ENCODE measurements around the gene YPEL2.

DNA sequence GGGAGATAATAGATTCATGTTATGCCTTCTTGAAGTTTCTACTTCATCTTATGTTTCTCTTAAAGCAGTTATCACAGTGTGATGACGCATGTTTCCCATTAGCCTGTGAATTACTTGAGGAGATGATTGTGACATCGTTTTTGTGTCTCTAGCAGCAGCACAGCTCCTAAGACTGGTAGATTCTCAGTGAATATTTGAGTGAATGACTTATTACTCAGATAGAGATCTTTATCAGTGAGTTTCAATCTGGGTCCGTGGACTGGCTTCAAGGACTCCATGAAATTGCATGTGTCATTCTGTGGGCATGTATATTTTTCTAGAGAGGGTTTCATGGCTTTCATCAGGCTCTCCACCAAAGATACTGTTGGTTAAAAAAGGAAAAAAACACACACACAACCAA is 29.9 kb downstream of the YPEL2 start:
- no peak for TF ChIP-seq ZNF473 (tag by site-specific recombination; IDR thresholded peaks at IDR 0.05)
- TF ChIP-seq, protein P1, sequence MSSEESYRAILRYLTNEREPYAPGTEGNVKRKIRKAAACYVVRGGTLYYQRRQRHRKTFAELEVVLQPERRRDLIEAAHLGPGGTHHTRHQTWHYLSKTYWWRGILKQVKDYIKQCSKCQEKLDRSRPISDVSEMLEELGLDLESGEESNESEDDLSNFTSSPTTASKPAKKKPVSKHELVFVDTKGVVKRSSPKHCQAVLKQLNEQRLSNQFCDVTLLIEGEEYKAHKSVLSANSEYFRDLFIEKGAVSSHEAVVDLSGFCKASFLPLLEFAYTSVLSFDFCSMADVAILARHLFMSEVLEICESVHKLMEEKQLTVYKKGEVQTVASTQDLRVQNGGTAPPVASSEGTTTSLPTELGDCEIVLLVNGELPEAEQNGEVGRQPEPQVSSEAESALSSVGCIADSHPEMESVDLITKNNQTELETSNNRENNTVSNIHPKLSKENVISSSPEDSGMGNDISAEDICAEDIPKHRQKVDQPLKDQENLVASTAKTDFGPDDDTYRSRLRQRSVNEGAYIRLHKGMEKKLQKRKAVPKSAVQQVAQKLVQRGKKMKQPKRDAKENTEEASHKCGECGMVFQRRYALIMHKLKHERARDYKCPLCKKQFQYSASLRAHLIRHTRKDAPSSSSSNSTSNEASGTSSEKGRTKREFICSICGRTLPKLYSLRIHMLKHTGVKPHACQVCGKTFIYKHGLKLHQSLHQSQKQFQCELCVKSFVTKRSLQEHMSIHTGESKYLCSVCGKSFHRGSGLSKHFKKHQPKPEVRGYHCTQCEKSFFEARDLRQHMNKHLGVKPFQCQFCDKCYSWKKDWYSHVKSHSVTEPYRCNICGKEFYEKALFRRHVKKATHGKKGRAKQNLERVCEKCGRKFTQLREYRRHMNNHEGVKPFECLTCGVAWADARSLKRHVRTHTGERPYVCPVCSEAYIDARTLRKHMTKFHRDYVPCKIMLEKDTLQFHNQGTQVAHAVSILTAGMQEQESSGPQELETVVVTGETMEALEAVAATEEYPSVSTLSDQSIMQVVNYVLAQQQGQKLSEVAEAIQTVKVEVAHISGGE (tag by site-specific recombination; conservative IDR thresholded peaks at IDR 0.05; ENCODE audit: low read depth): no peak
- TF ChIP-seq, protein P2, sequence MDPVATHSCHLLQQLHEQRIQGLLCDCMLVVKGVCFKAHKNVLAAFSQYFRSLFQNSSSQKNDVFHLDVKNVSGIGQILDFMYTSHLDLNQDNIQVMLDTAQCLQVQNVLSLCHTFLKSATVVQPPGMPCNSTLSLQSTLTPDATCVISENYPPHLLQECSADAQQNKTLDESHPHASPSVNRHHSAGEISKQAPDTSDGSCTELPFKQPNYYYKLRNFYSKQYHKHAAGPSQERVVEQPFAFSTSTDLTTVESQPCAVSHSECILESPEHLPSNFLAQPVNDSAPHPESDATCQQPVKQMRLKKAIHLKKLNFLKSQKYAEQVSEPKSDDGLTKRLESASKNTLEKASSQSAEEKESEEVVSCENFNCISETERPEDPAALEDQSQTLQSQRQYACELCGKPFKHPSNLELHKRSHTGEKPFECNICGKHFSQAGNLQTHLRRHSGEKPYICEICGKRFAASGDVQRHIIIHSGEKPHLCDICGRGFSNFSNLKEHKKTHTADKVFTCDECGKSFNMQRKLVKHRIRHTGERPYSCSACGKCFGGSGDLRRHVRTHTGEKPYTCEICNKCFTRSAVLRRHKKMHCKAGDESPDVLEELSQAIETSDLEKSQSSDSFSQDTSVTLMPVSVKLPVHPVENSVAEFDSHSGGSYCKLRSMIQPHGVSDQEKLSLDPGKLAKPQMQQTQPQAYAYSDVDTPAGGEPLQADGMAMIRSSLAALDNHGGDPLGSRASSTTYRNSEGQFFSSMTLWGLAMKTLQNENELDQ (tag by site-specific recombination; IDR thresholded peaks at IDR 0.05; ENCODE audit: low read depth): no peak
- TF ChIP-seq HOXC10 (CRISPR knock-in tag; IDR thresholded peaks at IDR 0.05): no peak
- TF ChIP-seq, protein P3, sequence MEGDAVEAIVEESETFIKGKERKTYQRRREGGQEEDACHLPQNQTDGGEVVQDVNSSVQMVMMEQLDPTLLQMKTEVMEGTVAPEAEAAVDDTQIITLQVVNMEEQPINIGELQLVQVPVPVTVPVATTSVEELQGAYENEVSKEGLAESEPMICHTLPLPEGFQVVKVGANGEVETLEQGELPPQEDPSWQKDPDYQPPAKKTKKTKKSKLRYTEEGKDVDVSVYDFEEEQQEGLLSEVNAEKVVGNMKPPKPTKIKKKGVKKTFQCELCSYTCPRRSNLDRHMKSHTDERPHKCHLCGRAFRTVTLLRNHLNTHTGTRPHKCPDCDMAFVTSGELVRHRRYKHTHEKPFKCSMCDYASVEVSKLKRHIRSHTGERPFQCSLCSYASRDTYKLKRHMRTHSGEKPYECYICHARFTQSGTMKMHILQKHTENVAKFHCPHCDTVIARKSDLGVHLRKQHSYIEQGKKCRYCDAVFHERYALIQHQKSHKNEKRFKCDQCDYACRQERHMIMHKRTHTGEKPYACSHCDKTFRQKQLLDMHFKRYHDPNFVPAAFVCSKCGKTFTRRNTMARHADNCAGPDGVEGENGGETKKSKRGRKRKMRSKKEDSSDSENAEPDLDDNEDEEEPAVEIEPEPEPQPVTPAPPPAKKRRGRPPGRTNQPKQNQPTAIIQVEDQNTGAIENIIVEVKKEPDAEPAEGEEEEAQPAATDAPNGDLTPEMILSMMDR (tag by site-specific recombination; IDR thresholded peaks at IDR 0.05): no peak
- TF ChIP-seq, protein P4, sequence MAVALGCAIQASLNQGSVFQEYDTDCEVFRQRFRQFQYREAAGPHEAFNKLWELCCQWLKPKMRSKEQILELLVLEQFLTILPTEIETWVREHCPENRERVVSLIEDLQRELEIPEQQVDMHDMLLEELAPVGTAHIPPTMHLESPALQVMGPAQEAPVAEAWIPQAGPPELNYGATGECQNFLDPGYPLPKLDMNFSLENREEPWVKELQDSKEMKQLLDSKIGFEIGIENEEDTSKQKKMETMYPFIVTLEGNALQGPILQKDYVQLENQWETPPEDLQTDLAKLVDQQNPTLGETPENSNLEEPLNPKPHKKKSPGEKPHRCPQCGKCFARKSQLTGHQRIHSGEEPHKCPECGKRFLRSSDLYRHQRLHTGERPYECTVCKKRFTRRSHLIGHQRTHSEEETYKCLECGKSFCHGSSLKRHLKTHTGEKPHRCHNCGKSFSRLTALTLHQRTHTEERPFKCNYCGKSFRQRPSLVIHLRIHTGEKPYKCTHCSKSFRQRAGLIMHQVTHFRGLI (tag by site-specific recombination; IDR thresholded peaks at IDR 0.05): no peak
- TF ChIP-seq ZFP37 (tag by site-specific recombination; IDR thresholded peaks at IDR 0.05): no peak
- TF ChIP-seq ZNF133 (tag by site-specific recombination; IDR thresholded peaks at IDR 0.05): no peak
- no peak for TF ChIP-seq ZNF121 (tag by site-specific recombination; IDR thresholded peaks at IDR 0.05)

Data from HEK293 (cell line).